Renal cortex interstitium (tissue), 15 donors: ENCODE results near the gene CBL. TPM values are rescaled to one million over a fixed set of nuclear protein-coding genes. Genes with fewer than 3 reads are reported as not detected.
"Not testable (repeated sequence)": the region's sequence is repeated elsewhere in the genome, so short reads cannot be mapped to it uniquely, and the experiment has no call there.

Source experiments
- DNase-seq, 11 donors: peaks; one replicate each; pipeline ENCODE4 v3.0.0-alpha.2; 2013; ENCODE audit warnings: low read depth in 9 of 11, low spot score in 4 of 11; ENCODE audit errors: extremely low read depth in 1 of 11
- long read RNA-seq, 16 experiments: transcript quantifications; one replicate each; lab custom pipeline, GENCODE V29; 2026
- polyA plus RNA-seq, 3 donors: library from polyadenylated mRNA; unstranded; fragments of 120-200 nt; gene quantifications; one replicate each; pipeline ENCODE4 v1.2.1, GENCODE V29; 2013; ENCODE audit not compliant: insufficient read length in 3 of 3

Gene CBL
- polyA plus RNA-seq: 10 to 100 TPM; 16.6 to 23.2 (median 20.3) TPM
- long read RNA-seq, donor 1, full-length matches to known transcripts: 1 of 12 reads
- long read RNA-seq, donor 1, partial matches to known transcripts: 6 of 12 reads
- long read RNA-seq, donor 1, other reads (novel, unspliced or antisense): 5 of 12 reads
- long read RNA-seq, donor 2: 0 reads
- long read RNA-seq, donor 3, full-length matches to known transcripts: 2 of 28 reads
- long read RNA-seq, donor 3, partial matches to known transcripts: 16 of 28 reads
- long read RNA-seq, donor 3, other reads (novel, unspliced or antisense): 10 of 28 reads
- long read RNA-seq, donor 4: 0 reads
- long read RNA-seq, donor 5: 0 reads
- long read RNA-seq, donor 6, partial matches to known transcripts: 7 of 7 reads
- long read RNA-seq, donor 6, other reads (novel, unspliced or antisense): 0 of 7 reads
- long read RNA-seq, donor 7, full-length matches to known transcripts: 1 of 12 reads
- long read RNA-seq, donor 7, partial matches to known transcripts: 11 of 12 reads
- long read RNA-seq, donor 7, other reads (novel, unspliced or antisense): 0 of 12 reads
- long read RNA-seq, donor 8, full-length matches to known transcripts: 1 of 1 reads
- long read RNA-seq, donor 8, partial matches to known transcripts: 0 of 1 reads
- long read RNA-seq, donor 8, other reads (novel, unspliced or antisense): 0 of 1 reads
- long read RNA-seq, donor 9, full-length matches to known transcripts: 2 of 2 reads
- long read RNA-seq, donor 9, partial matches to known transcripts: 0 of 2 reads
- long read RNA-seq, donor 9, other reads (novel, unspliced or antisense): 0 of 2 reads
- long read RNA-seq, donor 10, full-length matches to known transcripts: 1 of 1 reads
- long read RNA-seq, donor 10, partial matches to known transcripts: 0 of 1 reads
- long read RNA-seq, donor 10, other reads (novel, unspliced or antisense): 0 of 1 reads
- long read RNA-seq, donor 11, full-length matches to known transcripts: 1 of 1 reads
- long read RNA-seq, donor 11, partial matches to known transcripts: 0 of 1 reads
- long read RNA-seq, donor 11, other reads (novel, unspliced or antisense): 0 of 1 reads
- long read RNA-seq, donor 12: 0 reads
- long read RNA-seq, donor 13: 0 reads
- long read RNA-seq, donor 14: 0 reads
- long read RNA-seq, donor 15: 0 reads
- long read RNA-seq, donor 16, full-length matches to known transcripts: 5 of 5 reads
- long read RNA-seq, donor 16, partial matches to known transcripts: 0 of 5 reads
- long read RNA-seq, donor 16, other reads (novel, unspliced or antisense): 0 of 5 reads

- peak; percentile 76 to 94 (median 91) for DNase-seq
Observed at GRCh38 chr11:119205574-119206510, at the start of gene CBL. TSS of gene CBL (plus strand) at chr11:119206339. CDS start at chr11:119206418, 79 bp downstream.

GRCh38 chr11:119156496-119156895, 49.6 kb upstream of the CBL start:
- no peak for DNase-seq

GRCh38 chr11:119157063-119157462, 49.1 kb upstream of the CBL start:
- DNase-seq: no peak

DNA sequence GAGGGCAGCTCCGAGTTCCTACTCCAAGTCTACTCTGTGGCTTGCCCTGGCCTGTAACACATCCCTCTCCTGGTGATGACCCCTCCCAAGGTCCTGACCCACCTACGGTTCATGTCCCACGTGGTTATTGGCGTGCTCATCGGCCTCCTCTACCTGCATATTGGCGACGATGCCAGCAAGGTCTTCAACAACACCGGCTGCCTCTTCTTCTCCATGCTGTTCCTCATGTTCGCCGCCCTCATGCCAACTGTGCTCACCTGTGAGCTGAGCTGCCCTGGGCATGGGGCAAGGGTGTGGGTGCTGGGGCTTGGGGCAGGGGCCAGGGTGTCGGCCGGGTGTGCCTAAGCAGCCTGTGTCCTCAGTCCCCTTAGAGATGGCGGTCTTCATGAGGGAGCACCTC, 47.7 kb upstream of the CBL start:
- DNase-seq: no peak

DNA sequence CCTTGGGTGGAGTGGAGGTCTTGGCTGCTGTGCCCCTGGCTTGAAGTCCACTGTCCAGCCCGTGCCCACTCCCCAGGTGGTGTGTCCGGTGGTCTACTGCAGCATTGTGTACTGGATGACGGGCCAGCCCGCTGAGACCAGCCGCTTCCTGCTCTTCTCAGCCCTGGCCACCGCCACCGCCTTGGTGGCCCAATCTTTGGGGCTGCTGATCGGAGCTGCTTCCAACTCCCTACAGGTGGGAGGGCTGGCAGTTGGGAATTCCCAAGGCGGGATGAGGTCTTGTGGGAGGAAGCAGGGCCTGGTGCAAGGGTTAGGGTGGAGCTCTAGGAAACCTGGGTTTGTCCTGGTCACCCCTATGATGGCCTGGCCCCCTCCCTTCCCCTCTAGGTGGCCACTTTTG, 46.0 kb upstream of the CBL start:
- no peak for DNase-seq

GRCh38 chr11:119161871-119162270, 44.3 kb upstream of the CBL start:
- no peak for DNase-seq

- peak in 2 of 11 donors; percentile 46 to 59 for DNase-seq
Observed at GRCh38 chr11:119166368-119167076, 39.6 kb upstream of the CBL start.

- DNase-seq: not testable (repeated sequence)
Observed at GRCh38 chr11:119167077-119167458, 39.1 kb upstream of the CBL start.

- no peak for DNase-seq
Observed at GRCh38 chr11:119167933-119168332, 38.2 kb upstream of the CBL start.

DNA sequence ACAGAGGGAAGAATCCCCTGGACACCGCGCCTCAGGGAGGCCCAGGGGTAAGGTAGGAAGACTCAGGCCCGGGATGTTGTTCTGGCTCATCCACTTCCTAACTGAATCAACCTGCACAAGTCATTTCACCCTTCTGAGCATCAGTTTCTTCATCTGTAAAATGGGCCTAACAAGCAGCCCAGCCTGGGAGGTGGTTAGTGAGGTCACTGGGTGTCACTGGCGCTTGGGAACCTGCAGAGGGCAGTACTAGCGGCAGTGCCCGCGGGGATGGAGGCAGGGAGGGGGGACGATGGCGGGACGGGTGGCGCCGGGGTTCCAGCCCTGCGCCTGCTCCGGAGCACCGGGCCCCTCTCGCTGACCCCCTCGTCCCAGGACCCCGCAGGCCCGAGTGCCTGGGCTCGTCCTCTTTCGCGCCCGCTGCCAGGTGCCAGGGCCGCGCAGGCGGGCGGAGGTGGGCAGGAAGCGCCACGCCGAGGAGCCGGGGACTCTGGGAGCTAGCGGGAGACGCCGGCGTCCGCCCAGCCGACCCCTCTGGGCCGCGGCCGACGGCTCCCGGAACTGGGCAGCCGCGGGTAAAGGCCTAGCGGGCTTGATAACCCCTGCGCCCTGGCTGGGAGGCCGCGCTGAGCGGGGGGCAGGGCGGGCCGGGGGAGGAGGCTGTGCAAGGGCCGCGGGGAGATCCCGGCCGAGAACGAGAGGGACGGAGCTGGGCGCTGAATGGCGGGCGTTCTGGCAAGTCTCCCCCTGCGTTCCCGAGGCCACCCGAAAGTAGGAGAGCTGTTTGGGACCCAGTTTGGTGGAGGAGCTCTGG, 37.5 kb upstream of the CBL start, which contains the start of gene NLRX1:
Gene NLRX1 (plus strand): TSS at position 255 of the 811 bp plus-strand sequence. CDS start 2,679 bp downstream, outside the sequence.
- DNase-seq: peak in 7 of 11 donors; percentile 68 to 84 (median 76)

- DNase-seq: no peak
Observed at GRCh38 chr11:119169282-119169719, 36.8 kb upstream of the CBL start.

GRCh38 chr11:119172513-119172912, 33.6 kb upstream of the CBL start:
- no peak for DNase-seq

DNA sequence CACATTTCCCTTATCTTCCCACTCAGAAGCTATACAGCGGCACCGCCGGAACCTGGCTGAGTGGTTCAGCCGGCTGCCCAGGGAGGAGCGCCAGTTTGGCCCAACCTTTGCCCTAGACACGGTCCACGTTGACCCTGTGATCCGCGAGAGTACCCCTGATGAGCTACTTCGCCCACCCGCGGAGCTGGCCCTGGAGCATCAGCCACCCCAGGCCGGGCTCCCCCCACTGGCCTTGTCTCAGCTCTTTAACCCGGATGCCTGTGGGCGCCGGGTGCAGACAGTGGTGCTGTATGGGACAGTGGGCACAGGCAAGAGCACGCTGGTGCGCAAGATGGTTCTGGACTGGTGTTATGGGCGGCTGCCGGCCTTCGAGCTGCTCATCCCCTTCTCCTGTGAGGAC, 32.7 kb upstream of the CBL start:
- DNase-seq: no peak

- no peak for DNase-seq
Observed at GRCh38 chr11:119175493-119176077, 30.6 kb upstream of the CBL start.

GRCh38 chr11:119178166-119178680, 27.9 kb upstream of the CBL start:
- DNase-seq: no peak

DNA sequence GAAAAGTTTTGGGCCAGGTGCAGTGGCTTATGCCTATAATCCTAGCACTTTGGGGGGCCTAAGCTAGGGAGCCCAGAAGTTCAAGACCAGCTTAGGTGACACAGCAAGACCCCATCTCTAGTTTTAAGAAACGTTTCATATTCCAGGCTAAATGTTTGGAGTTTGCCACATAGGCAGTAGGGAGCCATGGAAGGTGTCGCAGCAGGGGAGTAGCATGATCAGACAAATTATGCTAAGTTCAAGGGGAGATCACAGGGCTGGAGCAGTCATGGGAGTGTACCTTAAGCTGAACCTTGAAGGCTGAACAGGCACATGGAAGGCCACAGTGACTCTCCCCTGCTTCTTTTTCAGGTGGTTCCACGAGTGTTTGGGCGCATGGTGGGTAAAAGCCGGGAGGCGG, 26.8 kb upstream of the CBL start:
- DNase-seq: no peak
